Chondrocyte (in vitro differentiated cells): Measurements from ENCODE around the gene GAS6. TPM values are rescaled to one million over a fixed set of nuclear protein-coding genes. Genes with fewer than 3 reads are reported as not detected.
"Not testable (repeated sequence)": the region's sequence is repeated elsewhere in the genome, so short reads cannot be mapped to it uniquely, and the experiment has no call there.

Experiments
- DNase-seq: peaks from one replicate; pipeline ENCODE4 v3.0.0; 2021; ENCODE audit warnings: mixed read lengths, low spot score
- H3K27ac Mint-ChIP-seq: one replicate; pipeline ENCODE4 v1.8.0; 2021; ENCODE audit warnings: mild to moderate bottlenecking, moderate library complexity, mixed read lengths; ENCODE audit not compliant: unreplicated experiment
- H3K27me3 Mint-ChIP-seq: 2 replicates; pipeline ENCODE4 v1.8.0; 2021; ENCODE audit warnings: low read depth, mixed read lengths
- H3K36me3 Mint-ChIP-seq: 2 replicates; pipeline ENCODE4 v1.8.0; 2021; ENCODE audit warnings: low read depth, mixed read lengths
- H3K4me1 Mint-ChIP-seq: 2 replicates; pipeline ENCODE4 v1.8.0; 2021; ENCODE audit warnings: low read depth, mild to moderate bottlenecking, mixed read lengths
- H3K4me3 Mint-ChIP-seq: one replicate; pipeline ENCODE4 v1.8.0; 2021; ENCODE audit warnings: mild to moderate bottlenecking, moderate library complexity, mixed read lengths; ENCODE audit not compliant: unreplicated experiment
- H3K9me3 Mint-ChIP-seq: 2 replicates; pipeline ENCODE4 v1.8.0; 2021; ENCODE audit warnings: low read depth, mixed read lengths
- total RNA-seq: library from RNA; stranded (reverse); gene quantifications from 3 replicates; pipeline ENCODE4 v1.2.1, GENCODE V29; 2021
- TF ChIP-seq, protein P1 (sequence below): fragments of 200-600 bp; sonication (generic); IDR thresholded peaks from 2 replicates; pipeline ENCODE4 v1.5.0; 2021; ENCODE audit warnings: antibody characterized with exemption, mild to moderate bottlenecking, moderate library complexity

The GAS6 gene
- total RNA-seq, 1 donor from 2014 or later = 111 TPM

DNA sequence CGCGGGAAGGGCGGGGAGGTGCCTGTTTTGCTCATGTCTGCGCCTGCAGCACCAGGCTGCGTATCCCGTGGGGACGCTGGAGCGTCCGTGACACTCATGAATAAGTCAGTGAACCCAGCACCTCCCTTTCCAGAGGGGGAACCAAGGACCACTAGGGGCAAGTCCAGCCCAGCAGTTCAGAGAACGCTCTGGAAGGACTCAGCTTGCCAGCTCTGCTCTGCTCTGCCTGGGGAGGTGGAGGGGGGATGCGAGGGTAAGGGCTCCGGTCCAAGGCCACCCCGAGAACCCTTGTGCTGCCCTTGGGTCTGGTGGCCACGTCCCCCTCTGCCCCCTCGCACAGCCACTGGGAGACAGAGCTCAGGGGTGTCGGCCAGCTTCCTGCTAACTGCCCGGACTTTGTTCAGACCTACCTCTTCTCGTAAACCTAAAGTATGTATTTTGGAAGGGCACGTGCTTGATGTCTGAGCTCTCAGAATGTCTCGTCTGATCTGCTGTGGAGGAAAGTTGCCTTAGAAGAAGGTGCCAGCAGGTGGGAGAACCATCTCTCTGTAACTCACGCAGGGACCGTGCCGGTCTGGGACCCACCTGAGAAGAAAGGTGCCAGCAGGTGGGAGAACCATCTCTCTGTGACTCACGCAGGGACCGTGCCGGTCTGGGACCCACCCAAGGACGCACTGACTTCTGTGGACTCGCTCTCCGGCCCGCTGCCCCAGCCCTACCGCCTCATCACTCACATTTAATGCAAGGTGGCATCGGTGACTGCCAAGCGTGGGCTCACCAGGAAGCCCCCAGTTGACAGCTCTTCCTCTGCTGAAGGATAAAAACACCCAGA, 70.8 kb downstream of the GAS6 start:
- peaks cover 28% of the 10 kb centered on the region for H3K27me3 Mint-ChIP-seq
- TF ChIP-seq, protein P1, sequence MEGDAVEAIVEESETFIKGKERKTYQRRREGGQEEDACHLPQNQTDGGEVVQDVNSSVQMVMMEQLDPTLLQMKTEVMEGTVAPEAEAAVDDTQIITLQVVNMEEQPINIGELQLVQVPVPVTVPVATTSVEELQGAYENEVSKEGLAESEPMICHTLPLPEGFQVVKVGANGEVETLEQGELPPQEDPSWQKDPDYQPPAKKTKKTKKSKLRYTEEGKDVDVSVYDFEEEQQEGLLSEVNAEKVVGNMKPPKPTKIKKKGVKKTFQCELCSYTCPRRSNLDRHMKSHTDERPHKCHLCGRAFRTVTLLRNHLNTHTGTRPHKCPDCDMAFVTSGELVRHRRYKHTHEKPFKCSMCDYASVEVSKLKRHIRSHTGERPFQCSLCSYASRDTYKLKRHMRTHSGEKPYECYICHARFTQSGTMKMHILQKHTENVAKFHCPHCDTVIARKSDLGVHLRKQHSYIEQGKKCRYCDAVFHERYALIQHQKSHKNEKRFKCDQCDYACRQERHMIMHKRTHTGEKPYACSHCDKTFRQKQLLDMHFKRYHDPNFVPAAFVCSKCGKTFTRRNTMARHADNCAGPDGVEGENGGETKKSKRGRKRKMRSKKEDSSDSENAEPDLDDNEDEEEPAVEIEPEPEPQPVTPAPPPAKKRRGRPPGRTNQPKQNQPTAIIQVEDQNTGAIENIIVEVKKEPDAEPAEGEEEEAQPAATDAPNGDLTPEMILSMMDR = no peak
- H3K4me3 Mint-ChIP-seq = no peak overlapping the region
- H3K27ac Mint-ChIP-seq = no peak overlapping the region
- DNase-seq = no peak
- H3K9me3 Mint-ChIP-seq = no peaks in the 10 kb centered on the region
- H3K36me3 Mint-ChIP-seq = no peaks in the 10 kb centered on the region
- H3K4me1 Mint-ChIP-seq = no peaks in the 10 kb centered on the region

DNA sequence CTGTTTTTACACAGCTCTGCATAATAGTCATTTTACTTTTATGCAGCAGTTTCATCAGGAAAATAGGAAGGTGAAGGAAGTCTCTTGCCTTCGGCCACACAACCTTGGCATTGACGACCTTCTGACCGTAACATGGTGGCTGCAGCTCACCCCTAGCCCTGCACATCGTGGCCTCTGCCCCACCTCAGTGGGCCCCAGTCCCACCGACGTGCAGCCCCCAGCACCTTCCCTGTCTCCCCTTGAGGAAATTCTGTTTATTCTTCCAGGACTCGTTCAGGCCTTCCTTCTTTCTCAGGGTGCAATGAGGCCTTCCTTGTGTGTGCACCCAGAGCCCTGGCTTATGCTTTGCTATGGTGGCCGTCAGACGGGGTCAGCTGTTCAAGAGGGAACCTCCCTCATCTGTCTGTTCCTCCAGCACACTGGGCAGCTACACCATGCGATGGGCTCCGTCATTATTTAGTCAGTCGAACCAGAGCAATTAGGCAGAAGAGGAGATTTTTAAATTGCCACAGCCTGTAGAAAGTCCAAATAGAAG, 71.6 kb downstream of the GAS6 start:
- no peaks in the 10 kb centered on the region for H3K9me3 Mint-ChIP-seq
- TF ChIP-seq, protein P1 = no peak
- no peak for DNase-seq
- H3K4me3 Mint-ChIP-seq = no peak overlapping the region
- peaks cover 28% of the 10 kb centered on the region for H3K27me3 Mint-ChIP-seq
- no peak overlapping the region for H3K27ac Mint-ChIP-seq
- no peaks in the 10 kb centered on the region for H3K36me3 Mint-ChIP-seq
- no peaks in the 10 kb centered on the region for H3K4me1 Mint-ChIP-seq

DNA sequence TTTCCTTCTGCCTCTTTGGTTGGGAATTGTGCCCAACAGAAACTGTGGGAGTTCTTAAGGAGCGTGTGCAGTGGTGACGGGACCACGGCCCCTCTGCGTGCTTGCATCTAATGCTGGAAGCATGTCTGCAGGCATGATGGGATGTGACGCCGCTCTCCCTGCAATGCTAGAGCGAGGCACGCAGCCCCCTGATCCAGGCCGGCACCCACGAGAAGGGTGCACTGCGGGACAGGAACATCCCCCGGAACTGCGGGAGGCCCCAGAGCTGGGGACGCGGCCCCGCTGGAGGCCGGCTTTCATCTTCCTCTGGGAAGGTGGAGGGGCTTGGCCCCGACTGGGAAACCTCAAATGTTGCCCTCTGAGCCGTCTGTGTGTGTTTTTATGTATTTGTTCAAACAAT, 72.1 kb downstream of the GAS6 start:
- H3K36me3 Mint-ChIP-seq = no peaks in the 10 kb centered on the region
- TF ChIP-seq, protein P1 = no peak
- peaks cover 28% of the 10 kb centered on the region for H3K27me3 Mint-ChIP-seq
- DNase-seq = no peak
- H3K27ac Mint-ChIP-seq = no peak overlapping the region
- no peaks in the 10 kb centered on the region for H3K4me1 Mint-ChIP-seq
- no peaks in the 10 kb centered on the region for H3K9me3 Mint-ChIP-seq
- H3K4me3 Mint-ChIP-seq = no peak overlapping the region

DNA sequence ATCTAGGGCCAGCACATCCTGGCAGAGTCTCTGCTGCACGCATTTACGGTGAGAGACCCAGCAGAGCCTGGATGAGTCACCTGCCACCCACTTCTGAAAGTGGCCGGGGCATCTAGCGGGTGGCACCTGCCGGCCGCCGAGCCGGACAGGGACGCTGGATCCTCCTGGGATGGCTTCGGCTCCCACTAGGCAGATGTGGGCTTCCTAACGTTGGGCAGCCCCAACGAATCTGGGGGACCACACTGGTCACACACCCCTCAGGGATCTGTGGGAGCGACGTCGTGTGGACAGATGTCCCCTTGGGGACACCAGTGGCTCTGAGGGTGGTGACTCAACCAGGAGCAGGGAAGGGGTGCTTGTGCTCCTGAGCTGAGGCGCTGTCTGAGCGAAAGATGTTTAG, 72.7 kb downstream of the GAS6 start:
- DNase-seq = no peak
- no peaks in the 10 kb centered on the region for H3K4me1 Mint-ChIP-seq

DNA sequence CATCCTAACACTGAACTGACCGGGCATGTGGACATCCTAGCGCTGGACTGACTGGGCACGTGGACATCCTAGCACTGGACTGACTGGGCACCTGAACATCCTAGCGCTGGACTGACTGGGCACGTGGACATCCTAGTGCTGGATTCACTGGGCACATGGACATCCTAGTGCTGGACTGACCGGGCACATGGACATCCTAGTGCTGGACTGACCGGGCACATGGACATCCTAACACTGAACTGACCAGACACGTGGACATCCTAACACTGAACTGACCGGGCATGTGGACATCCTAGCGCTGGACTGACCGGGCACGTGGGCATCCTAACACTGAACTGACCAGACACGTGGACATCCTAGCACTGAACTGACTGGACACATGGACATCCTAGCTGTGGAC, 73.9 kb downstream of the GAS6 start:
- not testable (repeated sequence) for H3K9me3 Mint-ChIP-seq, H3K36me3 Mint-ChIP-seq, H3K27ac Mint-ChIP-seq, H3K4me1 Mint-ChIP-seq, DNase-seq, H3K4me3 Mint-ChIP-seq
- peaks cover 28% of the 10 kb centered on the region for H3K27me3 Mint-ChIP-seq

More for the DNA sequence above, 72.7 kb downstream of the GAS6 start:
- H3K27ac Mint-ChIP-seq = no peak overlapping the region
- H3K27me3 Mint-ChIP-seq = peaks cover 28% of the 10 kb centered on the region
- no peaks in the 10 kb centered on the region for H3K36me3 Mint-ChIP-seq
- H3K9me3 Mint-ChIP-seq = no peaks in the 10 kb centered on the region
- TF ChIP-seq, protein P1 = no peak
- H3K4me3 Mint-ChIP-seq = no peak overlapping the region
